Left ventricle myocardium inferior (tissue), 1 donor: ENCODE results near the gene CEBPA. TPM values are rescaled to one million over a fixed set of nuclear protein-coding genes. Genes with fewer than 3 reads are reported as not detected.

ENCODE experiments used
- DNase-seq: peaks from one replicate; pipeline ENCODE4 v3.0.0-alpha.2; 2020
- H3K27ac ChIP-seq: fragments of 200-600 bp; replicated peaks from 2 replicates; pipeline ENCODE4 v1.8.0; 2021
- H3K27me3 ChIP-seq: fragments of 200-600 bp; 2 replicates; pipeline ENCODE4 v1.8.0; 2021; ENCODE audit warnings: low read depth
- H3K36me3 ChIP-seq: fragments of 200-600 bp; 2 replicates; pipeline ENCODE4 v1.8.0; 2021
- H3K4me1 ChIP-seq: fragments of 200-600 bp; 2 replicates; pipeline ENCODE4 v1.8.0; 2021
- H3K4me3 ChIP-seq: fragments of 200-600 bp; 2 replicates; pipeline ENCODE4 v1.8.0; 2021; ENCODE audit warnings: mild to moderate bottlenecking, moderate library complexity
- H3K9me3 ChIP-seq: fragments of 200-600 bp; replicated peaks from 2 replicates; pipeline ENCODE4 v1.8.0; 2021
- CTCF ChIP-seq: fragments of 200-600 bp; IDR thresholded peaks from 2 replicates; pipeline ENCODE4 v1.8.0; 2021; ENCODE audit warnings: antibody characterized with exemption, mild to moderate bottlenecking, borderline replicate concordance
- intact Hi-C: fragments of 100-400 bp; cut with micrococcal nuclease; formaldehyde crosslinking; loops from one replicate; pipeline ENCODE4 v1.11.0; 2022
- total RNA-seq: library from RNA; stranded (reverse); fragmentation: NEBNext Ultra II Directional; extraction: Animal tissue kit (Norgen Biotek cat#: 25700); gene quantifications from one replicate; pipeline ENCODE4 v1.2.1, GENCODE V29; 2021
- donor health status: DM: no; HTN: yes; CAD: no; lungs with severe emphysema.

CEBPA gene
- total RNA-seq, 1 donor from 2014 or later, result 1.7 TPM

GRCh38 chr19:33347300-33347699 is 45.0 kb upstream of the CEBPA start:
- H3K27ac ChIP-seq, result no peak overlapping the region
- H3K27me3 ChIP-seq, result peaks cover 91% of the 10 kb centered on the region
- no peak for DNase-seq
- no peak overlapping the region for H3K4me3 ChIP-seq
- H3K9me3 ChIP-seq, result no peaks in the 10 kb centered on the region
- no peak for TF ChIP-seq CTCF
- no peaks in the 10 kb centered on the region for H3K36me3 ChIP-seq
- intact Hi-C loops, result no loop called here
- H3K4me1 ChIP-seq, result peaks cover 10% of the 10 kb centered on the region

GRCh38 chr19:33346665-33347064 is 44.3 kb upstream of the CEBPA start:
- intact Hi-C loops, result no loop called here
- peaks cover 88% of the 10 kb centered on the region for H3K27me3 ChIP-seq
- no peak for TF ChIP-seq CTCF

GRCh38 chr19:33345163-33345562 is 42.8 kb upstream of the CEBPA start:
- H3K4me1 ChIP-seq, result peaks cover 10% of the 10 kb centered on the region
- H3K36me3 ChIP-seq, result no peaks in the 10 kb centered on the region
- H3K27ac ChIP-seq, result no peak overlapping the region
- H3K27me3 ChIP-seq, result peaks cover 85% of the 10 kb centered on the region
- DNase-seq, result no peak
- H3K4me3 ChIP-seq, result no peak overlapping the region
- intact Hi-C loops, result no loop called here
- H3K9me3 ChIP-seq, result no peaks in the 10 kb centered on the region
- no peak for TF ChIP-seq CTCF

More at GRCh38 chr19:33346665-33347064, 44.3 kb upstream of the CEBPA start:
- no peak for DNase-seq
- peaks cover 10% of the 10 kb centered on the region for H3K4me1 ChIP-seq
- no peaks in the 10 kb centered on the region for H3K9me3 ChIP-seq
- H3K27ac ChIP-seq, result no peak overlapping the region
- no peak overlapping the region for H3K4me3 ChIP-seq
- H3K36me3 ChIP-seq, result no peaks in the 10 kb centered on the region

- H3K27ac ChIP-seq, result no peak overlapping the region
- intact Hi-C loops, result no loop called here
- DNase-seq, result no peak
- H3K4me3 ChIP-seq, result no peak overlapping the region
- H3K4me1 ChIP-seq, result peaks cover 10% of the 10 kb centered on the region
- H3K36me3 ChIP-seq, result no peaks in the 10 kb centered on the region
- no peaks in the 10 kb centered on the region for H3K9me3 ChIP-seq
- peaks cover 79% of the 10 kb centered on the region for H3K27me3 ChIP-seq
- TF ChIP-seq CTCF, result no peak
These were observed 42.2 kb upstream of the CEBPA start for GRCh38 chr19:33344573-33344925.

GRCh38 chr19:33343859-33344572 is 41.7 kb upstream of the CEBPA start:
- H3K9me3 ChIP-seq, result no peaks in the 10 kb centered on the region
- TF ChIP-seq CTCF, result no peak
- H3K27me3 ChIP-seq, result peaks cover 75% of the 10 kb centered on the region
- no peak overlapping the region for H3K4me3 ChIP-seq
- no peak for DNase-seq
- intact Hi-C loops, result no loop called here
- no peak overlapping the region for H3K27ac ChIP-seq
- H3K36me3 ChIP-seq, result no peaks in the 10 kb centered on the region
- peaks cover 10% of the 10 kb centered on the region for H3K4me1 ChIP-seq
